Activated naive CD4-positive, alpha-beta T cell treated with anti-CD3 and anti-CD28 coated beads, Interleukin-2, amount 50 U/mL, for 24 hours (primary cell): ENCODE results near the gene DDI2.

Source experiments
- H3K27ac Mint-ChIP-seq: one replicate; pipeline ENCODE4 v1.8.0; 2021; ENCODE audit warnings: mild to moderate bottlenecking, mixed read lengths
- H3K27me3 Mint-ChIP-seq: one replicate; pipeline ENCODE4 v1.8.0; 2021; ENCODE audit warnings: mixed read lengths
- H3K36me3 Mint-ChIP-seq: one replicate; pipeline ENCODE4 v1.8.0; 2021; ENCODE audit warnings: mixed read lengths
- H3K4me1 Mint-ChIP-seq: one replicate; pipeline ENCODE4 v1.8.0; 2021; ENCODE audit warnings: mixed read lengths
- H3K4me3 Mint-ChIP-seq: one replicate; pipeline ENCODE4 v1.8.0; 2021; ENCODE audit warnings: mild to moderate bottlenecking, mixed read lengths
- H3K9me3 Mint-ChIP-seq: one replicate; pipeline ENCODE4 v1.8.0; 2021; ENCODE audit warnings: mixed read lengths

DDI2 gene

GRCh38 chr1:15621975-15622374, 4.7 kb downstream of the DDI2 start:
- no peaks in the 10 kb centered on the region for H3K27me3 Mint-ChIP-seq
- H3K4me3 Mint-ChIP-seq, result peak overlapping the region; percentile 15
- H3K27ac Mint-ChIP-seq, result no peak overlapping the region
- H3K4me1 Mint-ChIP-seq, result peaks cover 64% of the 10 kb centered on the region
- H3K36me3 Mint-ChIP-seq, result peaks cover 15% of the 10 kb centered on the region
- no peaks in the 10 kb centered on the region for H3K9me3 Mint-ChIP-seq

DNA sequence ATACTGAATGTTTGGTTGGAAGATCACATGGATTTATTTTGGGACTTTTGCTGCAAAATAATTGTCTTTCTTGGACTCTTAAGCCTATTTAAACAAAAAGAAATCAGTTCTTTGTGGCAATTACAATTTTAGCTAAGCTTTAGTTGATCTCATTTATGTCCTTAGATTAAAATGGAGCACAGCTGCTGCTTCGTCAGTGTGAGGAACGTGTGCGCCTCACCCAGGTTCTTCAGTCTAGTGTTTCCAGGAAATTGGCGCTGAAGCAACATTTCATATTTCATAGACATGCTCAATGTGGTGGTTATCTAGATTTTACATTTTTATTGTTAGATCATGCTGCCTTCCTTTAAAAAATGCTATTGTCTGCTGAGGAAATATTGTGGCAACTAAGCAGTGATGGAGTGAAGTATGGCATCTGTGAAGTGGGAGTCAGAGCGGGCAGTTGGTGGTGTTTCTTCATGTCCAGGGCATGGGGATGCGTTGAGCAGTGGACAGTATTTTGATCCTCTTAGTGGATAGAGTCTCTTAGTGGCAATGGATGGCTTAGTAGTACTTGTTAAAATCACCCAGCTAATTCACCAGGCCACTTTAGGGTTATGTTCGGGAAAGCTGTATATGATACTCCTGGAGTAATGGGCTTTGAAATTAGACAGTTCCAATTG, 5.6 kb downstream of the DDI2 start:
- H3K36me3 Mint-ChIP-seq, result peaks cover 15% of the 10 kb centered on the region
- H3K4me3 Mint-ChIP-seq, result peak overlapping the region; percentile 3
- H3K27ac Mint-ChIP-seq, result peak overlapping the region; percentile 59
- H3K27me3 Mint-ChIP-seq, result no peaks in the 10 kb centered on the region
- no peaks in the 10 kb centered on the region for H3K9me3 Mint-ChIP-seq
- peaks cover 73% of the 10 kb centered on the region for H3K4me1 Mint-ChIP-seq

DNA sequence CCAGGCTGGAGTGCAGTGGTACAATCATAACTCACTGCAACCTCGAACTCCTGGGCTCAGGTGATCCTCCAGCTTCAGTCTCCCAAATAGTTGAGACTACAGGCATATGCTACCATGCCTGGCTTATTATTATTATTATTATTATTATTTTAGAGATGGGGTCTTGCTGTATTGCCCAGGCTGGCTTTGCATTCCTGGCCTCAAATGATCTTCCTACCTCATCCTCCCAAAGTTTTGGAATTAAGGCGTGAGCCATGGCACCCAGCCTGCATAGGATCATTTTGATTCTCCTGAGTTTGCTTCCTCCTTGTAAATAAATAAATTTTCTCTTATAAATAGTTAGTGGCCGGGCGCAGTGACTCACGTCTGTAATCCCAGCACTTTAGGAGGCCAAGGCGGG, 6.2 kb downstream of the DDI2 start:
- Mint-ChIP-seq H3K4me1 (peaks cover 74% of the 10 kb centered on the region), H3K36me3 (peaks cover 14% of the 10 kb centered on the region), H3K9me3 (no peaks in the 10 kb centered on the region), H3K4me3 (no peak overlapping the region), H3K27me3 (no peaks in the 10 kb centered on the region), H3K27ac (no peak overlapping the region)

DNA sequence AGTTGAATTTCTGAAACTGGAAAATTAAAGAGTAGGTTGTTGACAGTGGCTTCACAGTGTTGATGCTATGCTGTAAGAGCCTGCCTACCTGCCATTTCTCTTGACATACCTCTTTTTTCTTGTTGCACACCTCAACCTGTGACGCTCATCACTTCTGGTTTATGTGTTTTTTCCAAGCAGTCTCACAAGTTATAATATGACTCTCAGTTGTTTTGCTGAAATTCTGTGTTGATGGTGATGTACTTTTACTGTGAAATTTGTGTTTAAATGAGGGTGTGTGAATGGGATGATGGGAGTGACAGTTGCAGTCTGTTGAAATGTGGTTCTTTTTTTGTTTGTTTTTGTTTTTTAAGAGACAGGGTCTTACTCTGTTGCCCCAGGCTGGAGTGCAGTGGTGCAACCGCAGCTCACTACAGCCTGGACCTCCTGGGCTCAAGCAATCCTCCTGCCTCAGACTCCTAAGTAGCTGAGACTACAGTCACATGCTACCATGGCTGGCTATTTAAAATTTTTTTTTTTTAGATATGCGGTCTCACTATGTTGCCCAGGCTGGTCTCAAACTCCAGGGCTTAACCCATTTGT, 7.0 kb downstream of the DDI2 start:
- H3K4me1 Mint-ChIP-seq, result peaks cover 69% of the 10 kb centered on the region
- H3K9me3 Mint-ChIP-seq, result no peaks in the 10 kb centered on the region
- no peaks in the 10 kb centered on the region for H3K27me3 Mint-ChIP-seq
- H3K4me3 Mint-ChIP-seq, result no peak overlapping the region
- peak overlapping the region; percentile 1 for H3K27ac Mint-ChIP-seq
- H3K36me3 Mint-ChIP-seq, result peaks cover 10% of the 10 kb centered on the region

- Mint-ChIP-seq H3K4me3 (no peak overlapping the region), H3K27ac (no peak overlapping the region), H3K36me3 (peaks cover 9% of the 10 kb centered on the region), H3K27me3 (no peaks in the 10 kb centered on the region), H3K9me3 (no peaks in the 10 kb centered on the region), H3K4me1 (peaks cover 59% of the 10 kb centered on the region)
These were observed 8.0 kb downstream of the DDI2 start for GRCh38 chr1:15625056-15625917.

- no peaks in the 10 kb centered on the region for H3K9me3 Mint-ChIP-seq
- H3K27me3 Mint-ChIP-seq, result no peaks in the 10 kb centered on the region
- H3K4me3 Mint-ChIP-seq, result no peak overlapping the region
- peaks cover 10% of the 10 kb centered on the region for H3K36me3 Mint-ChIP-seq
- peak overlapping the region; percentile 1 for H3K27ac Mint-ChIP-seq
- H3K4me1 Mint-ChIP-seq, result peaks cover 48% of the 10 kb centered on the region
These were observed 9.2 kb downstream of the DDI2 start for GRCh38 chr1:15626269-15626950.

GRCh38 chr1:15627343-15627988, 10.2 kb downstream of the DDI2 start:
- H3K36me3 Mint-ChIP-seq, result peaks cover 10% of the 10 kb centered on the region
- no peaks in the 10 kb centered on the region for H3K27me3 Mint-ChIP-seq
- peaks cover 38% of the 10 kb centered on the region for H3K4me1 Mint-ChIP-seq
- no peaks in the 10 kb centered on the region for H3K9me3 Mint-ChIP-seq
- H3K4me3 Mint-ChIP-seq, result no peak overlapping the region
- H3K27ac Mint-ChIP-seq, result no peak overlapping the region

GRCh38 chr1:15628003-15628402, 10.7 kb downstream of the DDI2 start:
- Mint-ChIP-seq H3K36me3 (peaks cover 7% of the 10 kb centered on the region), H3K9me3 (no peaks in the 10 kb centered on the region), H3K27ac (no peak overlapping the region), H3K4me3 (no peak overlapping the region), H3K4me1 (peaks cover 32% of the 10 kb centered on the region), H3K27me3 (no peaks in the 10 kb centered on the region)

DNA sequence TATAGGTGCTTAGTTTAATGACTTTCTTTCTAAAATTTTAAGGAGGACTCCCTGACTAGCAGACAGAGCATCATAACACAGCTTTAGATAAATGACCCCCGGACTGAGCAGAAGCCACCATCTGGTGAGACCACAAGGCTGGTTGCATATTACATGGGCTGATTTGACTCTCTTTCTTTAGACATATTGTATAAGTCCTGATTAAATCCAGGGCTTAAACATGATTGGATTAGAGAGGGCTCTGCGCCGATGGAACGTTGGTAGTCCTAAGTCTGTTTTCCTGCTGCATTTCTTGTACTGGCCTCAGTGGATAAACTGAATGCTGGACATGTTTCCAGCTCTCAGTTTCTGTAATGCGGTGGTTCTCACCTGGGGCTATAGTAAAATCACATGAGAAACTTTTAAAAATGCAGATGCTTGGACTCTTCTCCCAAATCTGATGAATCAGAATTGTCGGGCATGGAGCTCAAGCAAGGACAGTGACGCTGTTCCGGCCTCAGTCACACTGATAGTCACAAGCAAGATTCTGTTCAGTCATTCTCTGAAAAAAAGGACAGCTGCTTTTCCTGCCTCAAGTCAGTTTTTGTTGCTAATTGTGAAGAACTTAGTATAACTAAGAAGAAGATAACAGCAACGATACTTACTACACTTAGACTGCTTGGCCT, 16.6 kb downstream of the DDI2 start:
- peaks cover 3% of the 10 kb centered on the region for H3K4me1 Mint-ChIP-seq
- H3K9me3 Mint-ChIP-seq, result no peaks in the 10 kb centered on the region
- H3K27me3 Mint-ChIP-seq, result no peaks in the 10 kb centered on the region
- H3K4me3 Mint-ChIP-seq, result no peak overlapping the region
- peaks cover 12% of the 10 kb centered on the region for H3K36me3 Mint-ChIP-seq
- no peak overlapping the region for H3K27ac Mint-ChIP-seq

- Mint-ChIP-seq H3K4me1 (peaks cover 3% of the 10 kb centered on the region), H3K27ac (no peak overlapping the region), H3K27me3 (no peaks in the 10 kb centered on the region), H3K9me3 (no peaks in the 10 kb centered on the region), H3K4me3 (no peak overlapping the region), H3K36me3 (peaks cover 18% of the 10 kb centered on the region)
These were observed 19.2 kb downstream of the DDI2 start for GRCh38 chr1:15636436-15636835.

DNA sequence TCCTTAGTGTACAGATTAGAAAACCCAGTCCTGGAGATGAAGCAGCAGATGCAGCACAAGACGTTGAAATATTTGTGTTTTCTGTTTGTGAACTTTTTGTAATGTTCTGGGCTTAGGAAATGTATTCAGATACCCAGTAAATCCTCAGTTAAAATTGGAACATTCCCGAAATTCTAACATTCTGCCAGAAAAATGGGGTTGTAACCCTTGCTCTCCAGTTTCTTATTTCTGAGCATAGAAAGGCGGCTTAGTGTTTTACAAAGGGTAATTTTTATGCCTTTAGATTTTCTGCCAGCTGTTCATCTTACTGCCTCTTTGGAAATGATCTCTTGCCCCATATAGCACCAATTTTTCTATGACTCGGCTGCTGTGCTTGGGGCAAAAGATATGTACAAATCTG, 20.6 kb downstream of the DDI2 start:
- H3K9me3 Mint-ChIP-seq, result no peaks in the 10 kb centered on the region
- H3K4me1 Mint-ChIP-seq, result peaks cover 3% of the 10 kb centered on the region
- no peaks in the 10 kb centered on the region for H3K27me3 Mint-ChIP-seq
- no peak overlapping the region for H3K27ac Mint-ChIP-seq
- H3K36me3 Mint-ChIP-seq, result peaks cover 20% of the 10 kb centered on the region
- H3K4me3 Mint-ChIP-seq, result no peak overlapping the region

DNA sequence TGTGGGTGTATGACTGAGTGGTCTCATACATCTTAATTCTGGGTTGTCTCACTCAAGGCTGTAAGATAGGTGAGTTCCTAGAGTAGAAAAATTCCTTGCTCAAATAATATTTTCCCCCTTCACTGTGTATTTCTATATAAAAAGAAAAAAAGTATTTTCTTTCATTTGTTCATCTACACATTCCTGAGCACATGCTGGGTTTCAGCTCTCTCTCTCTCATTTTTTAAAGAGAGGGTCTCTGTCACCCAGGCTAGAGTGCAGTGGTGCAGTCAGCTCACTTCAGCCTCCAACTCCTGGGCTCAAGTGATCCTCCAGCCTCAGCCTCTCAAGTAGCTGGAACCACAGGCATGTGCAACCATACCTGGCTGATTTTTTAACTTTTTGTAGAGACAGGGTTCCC, 22.0 kb downstream of the DDI2 start:
- H3K9me3 Mint-ChIP-seq, result no peaks in the 10 kb centered on the region
- peaks cover under 1% of the 10 kb centered on the region for H3K4me1 Mint-ChIP-seq
- H3K27ac Mint-ChIP-seq, result no peak overlapping the region
- no peaks in the 10 kb centered on the region for H3K27me3 Mint-ChIP-seq
- no peak overlapping the region for H3K4me3 Mint-ChIP-seq
- H3K36me3 Mint-ChIP-seq, result peaks cover 30% of the 10 kb centered on the region

- no peak overlapping the region for H3K27ac Mint-ChIP-seq
- no peaks in the 10 kb centered on the region for H3K27me3 Mint-ChIP-seq
- H3K4me3 Mint-ChIP-seq, result no peak overlapping the region
- no peaks in the 10 kb centered on the region for H3K9me3 Mint-ChIP-seq
- H3K36me3 Mint-ChIP-seq, result peaks cover 30% of the 10 kb centered on the region
- no peaks in the 10 kb centered on the region for H3K4me1 Mint-ChIP-seq
These were observed 22.7 kb downstream of the DDI2 start for GRCh38 chr1:15639931-15640330.

GRCh38 chr1:15640667-15641066, 23.4 kb downstream of the DDI2 start:
- H3K4me3 Mint-ChIP-seq, result no peak overlapping the region
- H3K4me1 Mint-ChIP-seq, result no peaks in the 10 kb centered on the region
- peaks cover 34% of the 10 kb centered on the region for H3K36me3 Mint-ChIP-seq
- H3K27ac Mint-ChIP-seq, result no peak overlapping the region
- H3K27me3 Mint-ChIP-seq, result no peaks in the 10 kb centered on the region
- H3K9me3 Mint-ChIP-seq, result no peaks in the 10 kb centered on the region

- peaks cover 10% of the 10 kb centered on the region for H3K36me3 Mint-ChIP-seq
- H3K4me1 Mint-ChIP-seq, result peaks cover 3% of the 10 kb centered on the region
- no peaks in the 10 kb centered on the region for H3K9me3 Mint-ChIP-seq
- H3K27me3 Mint-ChIP-seq, result no peaks in the 10 kb centered on the region
- H3K27ac Mint-ChIP-seq, result no peak overlapping the region
- H3K4me3 Mint-ChIP-seq, result no peak overlapping the region
These were observed 32.7 kb downstream of the DDI2 start for GRCh38 chr1:15649937-15650336.
